ENCODE measurements around the gene THRAP3.
A peak's percentile ranks its signal among the peaks of the same experiment; 100 is the strongest.

Gene THRAP3

DNA sequence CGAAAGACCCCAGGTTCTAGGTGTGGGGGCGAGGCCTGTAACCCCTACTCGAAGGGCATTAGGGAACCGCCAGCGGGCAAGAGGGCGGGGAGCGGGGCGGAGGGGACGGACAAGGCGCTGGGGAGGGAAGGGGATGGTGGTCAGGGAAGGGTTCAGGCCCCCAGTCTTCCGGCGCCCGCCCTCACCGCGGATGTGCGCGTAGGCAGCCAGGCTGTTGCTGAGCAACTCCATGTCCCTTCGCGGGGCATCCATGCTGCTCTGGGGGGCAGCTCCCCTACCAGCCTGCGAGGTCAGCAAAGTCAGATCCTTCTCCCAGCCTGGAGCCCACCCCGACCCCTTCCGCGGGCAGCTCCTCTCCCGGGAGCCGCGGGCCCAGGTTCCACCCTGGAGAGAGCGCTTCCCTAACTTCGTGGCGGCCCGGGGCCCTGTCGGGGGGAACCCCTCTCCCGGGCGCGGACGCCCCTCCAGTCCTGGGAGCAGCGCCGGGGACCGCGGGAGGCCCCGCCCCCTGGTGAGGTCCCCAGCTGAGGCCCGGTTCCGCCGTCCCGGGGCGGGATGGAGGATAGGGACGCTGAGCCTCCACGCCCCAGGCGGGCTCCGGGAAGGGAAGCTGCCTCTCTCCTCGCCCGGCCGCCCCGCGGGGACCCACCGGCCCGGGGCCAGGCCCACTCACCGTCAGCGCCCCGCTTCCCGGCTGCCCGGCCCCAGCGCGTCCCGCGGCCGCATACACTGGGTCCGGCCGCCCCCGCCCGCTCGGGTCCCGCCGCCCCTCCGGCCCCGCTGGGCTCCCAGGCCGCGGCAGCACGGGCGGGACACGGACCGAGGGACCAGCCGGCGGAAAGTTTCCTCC lies 98.8 kb downstream of the THRAP3 start:
- no peak for TF ChIP-seq CTCF (IDR thresholded peaks at IDR 0.05; ENCODE audit: extremely low read depth, missing control alignments)
- peak; percentile 83 for DNase-seq (ENCODE audit: low spot score)

DNA sequence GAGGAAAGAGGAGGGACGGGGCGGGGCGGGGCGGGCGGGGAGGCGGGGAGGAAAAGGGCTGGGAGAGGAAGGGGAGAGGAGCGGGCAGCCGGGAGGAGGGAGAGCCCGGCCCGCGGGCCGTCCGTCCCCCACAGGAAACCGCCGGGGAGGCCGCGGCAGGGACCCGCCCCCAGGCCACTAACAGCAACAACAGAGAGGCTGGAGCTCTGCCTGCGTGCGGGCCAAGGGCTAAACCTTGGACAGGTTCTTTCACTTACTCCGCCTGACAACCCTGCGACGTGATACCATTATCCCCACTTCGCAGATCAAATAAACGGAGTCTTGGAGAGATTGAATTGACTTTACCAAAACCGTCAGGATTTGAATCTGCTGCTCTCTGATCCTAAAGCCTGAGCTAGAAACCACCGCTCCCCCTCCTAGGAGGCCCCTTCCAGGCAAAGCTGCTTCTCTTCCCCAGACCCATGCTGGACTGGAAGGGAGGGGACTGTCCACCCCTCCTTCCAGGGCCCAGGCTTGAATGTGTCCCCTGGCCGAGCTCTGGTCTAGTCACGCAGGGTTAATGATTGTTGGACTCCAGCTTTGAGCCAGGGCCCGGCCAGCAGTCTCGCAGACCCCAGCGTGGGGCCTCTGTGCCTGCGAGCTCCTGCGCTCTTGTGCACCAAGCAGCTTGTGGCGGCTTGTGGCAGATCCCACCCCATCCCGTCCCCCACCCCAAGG lies 99.6 kb downstream of the THRAP3 start, which contains the start of gene EVA1B:
EVA1B (minus strand) TSS at position 10 of the 717 bp plus-strand sequence. CDS start 608 bp downstream, outside the sequence.
- no peak for TF ChIP-seq CTCF (IDR thresholded peaks at IDR 0.05; ENCODE audit: extremely low read depth, missing control alignments)
- DNase-seq (ENCODE audit: low spot score): peak; percentile 80

DNA sequence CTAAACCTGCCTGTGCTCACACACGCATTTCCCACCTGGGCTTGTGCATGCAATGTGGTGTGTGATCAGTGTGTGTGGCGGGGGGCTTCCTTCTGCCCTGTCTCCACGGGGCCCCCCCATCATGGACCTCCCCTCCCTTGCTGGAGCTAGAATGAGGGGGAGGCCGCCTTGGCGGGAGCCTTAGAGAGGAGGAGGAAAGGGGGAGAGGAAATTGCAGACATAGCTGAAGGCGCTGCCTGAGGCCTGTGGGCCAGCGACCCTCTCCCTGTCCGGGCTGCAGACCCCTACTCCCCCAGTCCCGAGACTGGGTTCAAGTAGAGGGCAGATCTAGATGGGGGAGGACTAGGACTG lies 100.1 kb downstream of the THRAP3 start:
- DNase-seq (ENCODE audit: low spot score): no peak
- TF ChIP-seq CTCF (IDR thresholded peaks at IDR 0.05; ENCODE audit: extremely low read depth, missing control alignments): no peak

DNA sequence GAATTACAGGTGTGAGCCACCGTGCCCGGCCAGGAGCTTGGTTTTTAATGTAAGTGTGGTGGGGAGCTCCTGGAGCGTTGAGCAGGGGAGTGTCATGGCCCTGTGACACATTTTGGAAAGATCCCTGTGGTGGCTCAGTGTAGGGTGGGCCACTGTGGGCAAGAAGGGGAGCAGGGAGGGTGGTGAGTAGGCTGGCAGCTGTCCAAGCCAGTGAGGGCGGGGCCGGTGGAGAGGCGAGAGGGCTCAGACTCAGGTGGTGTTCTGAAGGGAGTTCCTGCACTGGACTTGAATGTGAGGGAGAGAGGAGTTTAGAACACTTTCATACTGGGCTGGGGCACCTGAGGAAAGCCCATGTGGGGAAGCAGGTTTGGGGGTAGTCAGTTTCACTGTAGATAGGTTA lies 102.3 kb downstream of the THRAP3 start:
- TF ChIP-seq CTCF (IDR thresholded peaks at IDR 0.05; ENCODE audit: extremely low read depth, missing control alignments): no peak
- DNase-seq (ENCODE audit: low spot score): no peak

DNA sequence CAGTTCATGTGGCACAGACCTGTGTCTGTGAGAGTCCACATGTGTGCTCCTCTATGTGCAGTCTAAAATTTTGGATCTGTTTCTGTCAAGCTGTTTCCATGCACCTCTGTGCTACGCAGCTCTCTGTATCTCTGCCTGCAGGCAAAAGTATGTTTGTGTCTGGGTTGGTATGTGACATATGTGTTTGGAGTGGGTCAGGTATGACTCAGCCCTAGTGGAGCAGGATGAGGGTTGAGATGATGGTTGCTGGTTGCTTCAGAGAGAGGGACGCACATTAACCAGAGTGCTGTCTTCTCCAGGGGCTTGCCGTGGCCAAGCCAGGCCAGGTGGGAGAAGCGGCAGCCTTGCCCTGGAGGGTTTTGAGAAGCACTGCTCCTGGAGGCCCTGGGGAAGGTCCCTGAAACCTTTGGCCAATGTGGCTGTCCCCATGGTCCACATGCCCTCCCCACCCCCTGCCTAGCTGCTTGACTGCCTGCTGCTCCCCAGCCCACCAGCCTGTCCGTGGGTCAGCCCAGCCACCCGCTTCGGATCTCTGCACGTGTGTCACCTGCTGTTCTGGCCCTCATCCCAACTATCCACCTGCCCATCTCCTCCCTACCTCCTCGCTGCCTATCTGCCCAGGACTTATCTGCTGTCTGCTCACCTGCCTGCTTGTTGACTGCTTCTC lies 103.3 kb downstream of the THRAP3 start:
- TF ChIP-seq CTCF (IDR thresholded peaks at IDR 0.05; ENCODE audit: extremely low read depth, missing control alignments): no peak
- no peak for DNase-seq (ENCODE audit: low spot score)

- TF ChIP-seq CTCF (IDR thresholded peaks at IDR 0.05; ENCODE audit: extremely low read depth, missing control alignments): no peak
- DNase-seq (ENCODE audit: low spot score): no peak
These were observed 103.8 kb downstream of the THRAP3 start for GRCh38 chr1:36328088-36328480.

GRCh38 chr1:36328713-36329112 lies 104.5 kb downstream of the THRAP3 start:
- TF ChIP-seq CTCF (IDR thresholded peaks at IDR 0.05; ENCODE audit: extremely low read depth, missing control alignments): no peak
- DNase-seq (ENCODE audit: low spot score): no peak

Data from GM20000 (cell line).